A549 (cell line): ENCODE measurements around the gene NELFCD. TPM values are rescaled to one million over a fixed set of nuclear protein-coding genes. Genes with fewer than 3 reads are reported as not detected.

Experiments used
- ATAC-seq, 2 experiments: fragments of 200-7000 bp in 1 of 2; fragments of >200 bp in 1 of 2; cut with Nextera tagmentation in 1 of 2; cut with Tn5 transposase in 1 of 2; 3 replicates each; pipeline versions ENCODE4 v1.8.0 to v1.9.1; 2018 to 2020; ENCODE audit warnings: mild to moderate bottlenecking in 1 of 2, moderate library complexity in 1 of 2
- CTCF ChIA-PET: fragments of 300-600 bp; sonication (Branson Sonifier 250); formaldehyde crosslinking; extraction: SDS; loops from one replicate; lab custom pipeline; 2021; ENCODE audit warnings: antibody characterized with exemption, inconsistent platforms; lab: Yijun Ruan, JAX
- POLR2A ChIA-PET: fragments of 350-600 bp; formaldehyde crosslinking; extraction: SDS; loops from one replicate; lab custom pipeline; 2021; ENCODE audit warnings: antibody characterized with exemption, inconsistent platforms; lab: Yijun Ruan, JAX
- DNase-seq, 2 experiments: peaks; one replicate each; pipeline versions ENCODE4 v3.0.0 to v3.0.0-alpha.2; 2011 to 2016; ENCODE audit warnings: low read depth in 1 of 2, low spot score in 1 of 2
- FAIRE-seq: peaks from 2 replicates; lab custom pipeline; 2011; peaks lifted over from hg19 to GRCh38; lab: Jason Lieb, UNC
- H3K27ac ChIP-seq, 2 experiments: fragments of >200 bp; sonication (Bioruptor Twin); formaldehyde crosslinking; 3 replicates each; pipeline ENCODE4 v1.5.1; 2016 to 2017
- H3K4me1 ChIP-seq: fragments of >200 bp; sonication (Bioruptor Twin); formaldehyde crosslinking; 3 replicates; pipeline ENCODE4 v1.6.1; 2016
- H3K4me2 ChIP-seq: fragments of >200 bp; sonication (Bioruptor Twin); formaldehyde crosslinking; 3 replicates; pipeline ENCODE4 v1.6.1; 2016
- H3K4me3 ChIP-seq: fragments of >200 bp; sonication (Bioruptor Twin); formaldehyde crosslinking; 3 replicates; pipeline ENCODE4 v1.5.1; 2016
- H3K9me3 ChIP-seq: fragments of >200 bp; sonication (Bioruptor Twin); formaldehyde crosslinking; 3 replicates; pipeline ENCODE4 v1.6.1; 2016
- ATOH8 ChIP-seq: fragments of 250-450 bp; sonication (Bioruptor Pico); IDR thresholded peaks from 2 replicates; pipeline ENCODE4 v1.5.0; 2020; ENCODE audit warnings: low read depth, mild to moderate bottlenecking, moderate library complexity
- CBX2 ChIP-seq: fragments of 200-600 bp; sonication (generic); IDR thresholded peaks from 2 replicates; pipeline ENCODE4 v1.6.1; 2016; ENCODE audit warnings: low read depth, mild to moderate bottlenecking, borderline replicate concordance
- CBX8 ChIP-seq: fragments of 200-600 bp; sonication (generic); IDR thresholded peaks from 2 replicates; pipeline ENCODE4 v1.6.1; 2016
- EHF ChIP-seq: fragments of 250-450 bp; sonication (Bioruptor Pico); IDR thresholded peaks from 2 replicates; pipeline ENCODE4 v1.5.0; 2020; ENCODE audit warnings: mild to moderate bottlenecking
- EP300 ChIP-seq, 2 experiments: fragments of >200 bp; sonication (Bioruptor Twin); formaldehyde crosslinking; IDR thresholded peaks; 2 replicates in 1 of 2; 3 replicates in 1 of 2; pipeline ENCODE4 v1.6.1; 2016 to 2017
- ESRRA ChIP-seq: fragments of 150-350 bp; IDR thresholded peaks from 2 replicates; pipeline ENCODE4 v1.6.1; 2014; ENCODE audit warnings: mild to moderate bottlenecking, low read length, borderline replicate concordance
- HDAC2 ChIP-seq: fragments of 200-600 bp; sonication (generic); IDR thresholded peaks from 2 replicates; pipeline ENCODE4 v1.6.1; 2016
- HES2 ChIP-seq: fragments of >200 bp; sonication (Bioruptor Twin); formaldehyde crosslinking; IDR thresholded peaks from 2 replicates; pipeline ENCODE4 v1.6.1; 2016
- HEYL ChIP-seq: fragments of 250-450 bp; sonication (Bioruptor Pico); IDR thresholded peaks from 2 replicates; pipeline ENCODE4 v1.8.0; 2021; ENCODE audit warnings: mild to moderate bottlenecking, moderate library complexity
- HOXA7 ChIP-seq: fragments of 250-450 bp; sonication (Bioruptor Pico); IDR thresholded peaks from 2 replicates; pipeline ENCODE4 v1.5.0; 2020; ENCODE audit warnings: mild to moderate bottlenecking, moderate library complexity
- JUNB ChIP-seq: fragments of >200 bp; sonication (Bioruptor Twin); formaldehyde crosslinking; IDR thresholded peaks from 2 replicates; pipeline ENCODE4 v1.6.1; 2016
- KDM5A ChIP-seq: fragments of 200-600 bp; sonication (generic); IDR thresholded peaks from 2 replicates; pipeline ENCODE4 v1.6.1; 2016; ENCODE audit warnings: antibody characterized with exemption, mild to moderate bottlenecking
- MAZ ChIP-seq: fragments of 150-350 bp; IDR thresholded peaks from 2 replicates; pipeline ENCODE4 v1.6.1; 2014; ENCODE audit warnings: antibody characterized with exemption, low read depth, low read length, borderline replicate concordance
- MYC ChIP-seq: IDR thresholded peaks from 2 replicates; pipeline ENCODE4 v1.6.1; 2012; ENCODE audit warnings: mild to moderate bottlenecking, inconsistent platforms, low read length, improper control_type of control experiment, borderline replicate concordance
- RAD21 ChIP-seq, 2 experiments: fragments of >200 bp in 1 of 2; sonication (Bioruptor Twin) in 1 of 2; formaldehyde crosslinking in 1 of 2; IDR thresholded peaks in 1 of 2; conservative IDR thresholded peaks in 1 of 2; 2 replicates in 1 of 2; 3 replicates in 1 of 2; pipeline ENCODE4 v1.6.1; 2012 to 2018; ENCODE audit warnings: inconsistent platforms in 1 of 2
- ZC3H11A ChIP-seq: fragments of 450-650 bp; IDR thresholded peaks from 2 replicates; pipeline ENCODE4 v1.6.1; 2014; ENCODE audit warnings: antibody characterized with exemption, mild to moderate bottlenecking
- WGBS: methylation state at CpG from one replicate; pipeline ENCODE4 v1.1.6; 2017; ENCODE audit errors: missing lambda C conversion rate; 5-methylcytosine and 5-hydroxymethylcytosine counted together
- polyA plus RNA-seq, 4 experiments: library from polyadenylated mRNA; depleted of rRNA in 3 of 4; stranded (reverse); fragments of >200 nt; fragmentation: RNase III in 1 of 4; extraction: RNeasy Plus Mini Kit Qiagen cat#74134 plus additional on column Dnase treatment in 1 of 4; gene quantifications; 2 replicates in 3 of 4; 3 replicates in 1 of 4; pipeline ENCODE4 v1.2.3, GENCODE V29; 2011 to 2017
- TF ChIP-seq, protein P1 (sequence below): fragments of 200-600 bp; sonication (generic); IDR thresholded peaks from 2 replicates; pipeline ENCODE4 v1.6.1; 2016; ENCODE audit warnings: antibody characterized with exemption, mild to moderate bottlenecking, moderate library complexity

NELFCD gene
- polyA plus RNA-seq, 2 of the 4 experiments (the other 2 are of a cell fraction) = 58.8 to 74.0 TPM

DNA sequence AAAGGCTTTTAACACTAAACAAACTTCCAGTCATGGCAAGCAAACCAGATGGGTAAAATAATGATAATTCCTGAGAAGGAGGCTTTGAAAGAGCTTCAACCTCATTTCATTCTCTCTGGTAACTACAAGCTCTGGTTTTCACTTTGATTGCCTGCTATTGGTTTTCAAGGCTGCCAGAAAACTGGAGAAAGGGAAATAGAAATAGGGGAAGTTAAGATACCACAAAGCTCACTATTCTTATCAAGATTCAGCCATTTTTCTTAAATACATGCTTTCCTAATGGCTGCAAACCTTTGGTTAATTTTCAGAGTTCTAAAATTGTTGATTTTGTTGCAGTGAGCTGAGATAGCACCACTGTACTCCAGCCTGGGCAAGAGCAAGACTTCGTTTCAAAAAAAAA lies 42.5 kb upstream of the NELFCD start:
- CTCF ChIA-PET = interaction anchor here (0.7 to 1.7 kb wide), 4 partner anchors 18 to 315 kb away, joined by 3 to 5 read pairs (median 4); no protein-coding TSS in a partner anchor

GRCh38 chr20:58941471-58941870 lies 39.6 kb upstream of the NELFCD start:
- no peak for FAIRE-seq
- TF ChIP-seq HEYL (CRISPR knock-in tag) (no peak), ATOH8 (CRISPR knock-in tag) (no peak), ZC3H11A (no peak), MYC (no peak), HDAC2 (no peak), RAD21 (conservative IDR thresholded peaks at IDR 0.05 in 1 of 2, IDR thresholded peaks at IDR 0.05 in 1 of 2) (no peak), KDM5A (no peak), CBX2 (no peak)
- POLR2A ChIA-PET = no interaction called here

More for the DNA sequence above, 42.5 kb upstream of the NELFCD start:
- 5% methylated on average over 1 of the region's 1 CpG for WGBS
- H3K4me1 ChIP-seq = no peaks in the 10 kb centered on the region
- H3K27ac ChIP-seq = no peak overlapping the region
- H3K9me3 ChIP-seq = peaks cover 13% of the 10 kb centered on the region; the same call in 2 of the 3 replicates
- no peak for ATAC-seq
- TF ChIP-seq HES2 (no peak), MAZ (no peak), CBX8 (no peak; the same call in 1 of the 2 replicates), KDM5A (no peak), ESRRA (no peak), RAD21 (conservative IDR thresholded peaks at IDR 0.05 in 1 of 2, IDR thresholded peaks at IDR 0.05 in 1 of 2) (no peak), EP300 (IDR thresholded peaks at IDR 0.05) (no peak)
- no peak overlapping the region for H3K4me3 ChIP-seq
- POLR2A ChIA-PET = interaction anchor here (0.7 to 1.1 kb wide), 2 partner anchors 40 to 94 kb away, joined by 3 read pairs; partner anchors contain the start of gene ATP5F1E
- DNase-seq = no peak
- no peak overlapping the region for H3K4me2 ChIP-seq
- no peak for FAIRE-seq

DNA sequence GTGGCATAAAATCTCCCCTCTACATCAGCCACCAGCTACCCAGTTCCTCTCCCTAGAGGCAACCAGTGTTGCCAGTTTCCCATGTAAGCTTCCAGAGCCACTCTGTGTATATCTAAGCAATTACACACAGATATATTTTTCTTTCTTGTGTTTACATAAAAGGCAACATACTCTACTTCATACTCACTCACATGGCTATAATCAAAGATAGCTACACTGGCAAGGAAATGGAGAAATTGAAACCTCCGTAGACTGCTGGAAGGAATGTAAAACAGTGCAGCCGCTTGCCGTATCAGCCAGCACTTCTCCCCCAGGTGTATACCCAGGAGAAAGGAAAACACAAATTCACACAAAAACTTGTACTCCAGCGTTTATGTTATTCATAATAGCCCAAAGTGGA lies 38.5 kb upstream of the NELFCD start:
- no peak for DNase-seq
- peaks cover 5% of the 10 kb centered on the region; the same call in 2 of the 3 replicates for H3K4me1 ChIP-seq
- POLR2A ChIA-PET = no interaction called here
- H3K4me2 ChIP-seq = no peak overlapping the region
- TF ChIP-seq, protein P1, sequence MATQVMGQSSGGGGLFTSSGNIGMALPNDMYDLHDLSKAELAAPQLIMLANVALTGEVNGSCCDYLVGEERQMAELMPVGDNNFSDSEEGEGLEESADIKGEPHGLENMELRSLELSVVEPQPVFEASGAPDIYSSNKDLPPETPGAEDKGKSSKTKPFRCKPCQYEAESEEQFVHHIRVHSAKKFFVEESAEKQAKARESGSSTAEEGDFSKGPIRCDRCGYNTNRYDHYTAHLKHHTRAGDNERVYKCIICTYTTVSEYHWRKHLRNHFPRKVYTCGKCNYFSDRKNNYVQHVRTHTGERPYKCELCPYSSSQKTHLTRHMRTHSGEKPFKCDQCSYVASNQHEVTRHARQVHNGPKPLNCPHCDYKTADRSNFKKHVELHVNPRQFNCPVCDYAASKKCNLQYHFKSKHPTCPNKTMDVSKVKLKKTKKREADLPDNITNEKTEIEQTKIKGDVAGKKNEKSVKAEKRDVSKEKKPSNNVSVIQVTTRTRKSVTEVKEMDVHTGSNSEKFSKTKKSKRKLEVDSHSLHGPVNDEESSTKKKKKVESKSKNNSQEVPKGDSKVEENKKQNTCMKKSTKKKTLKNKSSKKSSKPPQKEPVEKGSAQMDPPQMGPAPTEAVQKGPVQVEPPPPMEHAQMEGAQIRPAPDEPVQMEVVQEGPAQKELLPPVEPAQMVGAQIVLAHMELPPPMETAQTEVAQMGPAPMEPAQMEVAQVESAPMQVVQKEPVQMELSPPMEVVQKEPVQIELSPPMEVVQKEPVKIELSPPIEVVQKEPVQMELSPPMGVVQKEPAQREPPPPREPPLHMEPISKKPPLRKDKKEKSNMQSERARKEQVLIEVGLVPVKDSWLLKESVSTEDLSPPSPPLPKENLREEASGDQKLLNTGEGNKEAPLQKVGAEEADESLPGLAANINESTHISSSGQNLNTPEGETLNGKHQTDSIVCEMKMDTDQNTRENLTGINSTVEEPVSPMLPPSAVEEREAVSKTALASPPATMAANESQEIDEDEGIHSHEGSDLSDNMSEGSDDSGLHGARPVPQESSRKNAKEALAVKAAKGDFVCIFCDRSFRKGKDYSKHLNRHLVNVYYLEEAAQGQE = no peak
- TF ChIP-seq EHF (CRISPR knock-in tag) = no peak
- TF ChIP-seq EP300 (IDR thresholded peaks at IDR 0.05) = no peak
- no peak for TF ChIP-seq HOXA7 (CRISPR knock-in tag)
- TF ChIP-seq JUNB = no peak
- TF ChIP-seq, all 56 proteins: peak for 0
- ATAC-seq (no peak), FAIRE-seq (no peak)
- WGBS = 63% methylated on average over 4 of the region's 4 CpGs
- H3K9me3 ChIP-seq = no peaks in the 10 kb centered on the region
- no peak overlapping the region for H3K27ac ChIP-seq
- no peak overlapping the region for H3K4me3 ChIP-seq
- CTCF ChIA-PET = no interaction called here

More at GRCh38 chr20:58941471-58941870, 39.6 kb upstream of the NELFCD start:
- Histone ChIP-seq H3K4me3 (no peak overlapping the region), H3K4me1 (peaks cover 5% of the 10 kb centered on the region; the same call in 2 of the 3 replicates), H3K27ac (no peak overlapping the region), H3K9me3 (peaks cover 8% of the 10 kb centered on the region; the same call in 2 of the 3 replicates), H3K4me2 (no peak overlapping the region)
- no peak for ATAC-seq
- CTCF ChIA-PET = interaction anchor here (0.6 kb wide), 1 partner anchor 290 kb away, joined by 3 read pairs; no protein-coding TSS in a partner anchor
- WGBS = 59% methylated on average over 3 of the region's 3 CpGs
- DNase-seq = no peak
